A549 treated with ZK216348 at 1 μM for 4 hours (cell line): ENCODE results near the gene SMC1A. TPM values are rescaled to one million over a fixed set of nuclear protein-coding genes. Genes with fewer than 3 reads are reported as not detected.

ENCODE experiments used
- total RNA-seq: library from RNA; stranded (reverse); fragments of 200-300 nt; extraction: Qiagen RNA extraction; gene quantifications from 5 replicates; pipeline ENCODE4 v1.2.3, GENCODE V29; 2022; ENCODE audit warnings: low read depth

Gene SMC1A
- total RNA-seq, result 39.0 to 66.2 TPM (median 47.2 TPM) in 5 replicates

DNA sequence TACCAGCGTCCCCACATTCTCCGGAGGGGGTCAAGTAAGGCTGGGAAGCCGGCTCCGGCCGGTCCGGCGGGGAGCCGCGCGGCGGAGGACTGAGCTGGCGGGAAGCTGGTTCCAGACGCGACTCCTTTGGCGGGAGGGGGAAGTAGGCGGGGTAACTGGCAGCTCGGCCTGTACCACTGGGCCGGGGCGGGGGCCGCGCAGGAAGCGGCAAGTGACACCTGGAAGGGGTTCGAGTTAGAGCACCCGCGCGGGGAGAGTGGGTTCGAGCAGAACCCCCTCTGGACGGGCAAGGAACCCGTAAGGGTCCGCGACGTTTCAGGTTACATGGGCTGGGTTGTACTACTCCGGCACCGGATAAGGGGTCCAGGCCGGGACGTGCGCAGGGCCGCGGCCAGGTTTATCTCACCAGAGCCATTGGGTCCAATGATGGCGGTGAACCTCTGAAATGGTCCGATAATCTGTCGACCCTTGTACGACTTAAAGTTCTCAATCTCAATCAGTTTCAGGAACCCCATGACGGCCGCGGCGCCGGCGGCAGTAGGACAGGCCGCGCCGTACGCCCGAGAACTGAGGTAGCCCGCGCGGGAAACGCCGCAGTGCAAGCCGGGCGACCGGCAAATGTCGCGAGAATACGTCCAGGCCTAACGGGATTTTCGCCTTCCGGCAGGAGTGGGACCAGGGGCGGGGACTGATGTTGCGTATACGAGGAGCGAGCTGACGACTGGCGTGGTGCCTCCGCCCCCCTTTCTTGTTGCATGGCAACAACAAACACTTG, at the start of gene SMC1A:
Gene SMC1A (minus strand): TSS at position 569 of the 775 bp plus-strand sequence. CDS start 54 bp downstream, at position 515.

DNA sequence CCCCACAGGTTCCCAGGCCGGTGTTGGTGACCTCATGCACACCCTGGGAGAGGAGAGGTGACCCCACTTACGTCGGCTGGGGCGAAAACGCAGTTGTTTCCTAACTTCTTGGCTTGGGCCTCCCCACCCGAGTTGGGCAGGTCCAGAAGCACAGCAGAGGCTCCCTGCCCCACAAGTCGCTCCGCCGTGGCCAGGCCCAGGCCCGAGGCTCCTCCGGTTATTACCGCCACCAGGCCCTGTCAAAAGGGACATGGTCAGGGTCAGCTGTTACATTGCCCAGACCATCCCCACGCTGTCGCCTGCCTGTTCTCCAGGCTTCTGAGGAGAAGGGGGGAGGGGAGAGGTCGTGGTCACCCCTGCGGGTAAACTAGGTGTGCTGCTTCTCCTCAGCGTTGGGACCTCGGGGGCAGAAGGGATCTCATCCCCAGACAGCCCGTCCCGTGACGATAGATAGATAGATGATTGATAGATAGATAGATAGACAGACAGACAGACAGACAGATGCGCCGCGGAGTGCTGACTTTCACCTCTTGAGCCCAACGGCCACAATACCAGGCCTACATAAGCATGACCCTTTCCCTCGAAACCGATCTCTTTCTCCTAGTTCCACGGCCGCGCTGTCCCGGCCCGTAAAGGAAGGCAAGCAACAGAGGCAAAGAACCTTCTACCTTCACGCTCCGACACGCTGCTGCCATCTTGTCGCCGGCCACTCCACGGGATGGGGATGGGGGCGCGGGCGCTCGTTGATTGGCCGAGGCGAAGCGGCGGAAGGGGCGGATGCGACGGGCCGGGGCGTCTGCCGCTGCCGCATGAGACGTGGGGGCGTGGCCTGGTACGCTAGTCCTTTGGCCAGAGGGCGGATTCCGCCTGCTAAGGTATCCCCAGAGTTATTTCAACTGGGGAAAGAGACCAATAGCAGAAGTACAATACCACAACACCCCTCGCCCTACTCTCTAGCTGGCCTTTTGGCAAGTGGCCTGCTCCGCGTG, 11.5 kb upstream of the SMC1A start, which contains the start of gene HSD17B10:
Gene HSD17B10 (minus strand): TSS at position 720 of the 989 bp plus-strand sequence. CDS start 25 bp downstream, at position 695.

DNA sequence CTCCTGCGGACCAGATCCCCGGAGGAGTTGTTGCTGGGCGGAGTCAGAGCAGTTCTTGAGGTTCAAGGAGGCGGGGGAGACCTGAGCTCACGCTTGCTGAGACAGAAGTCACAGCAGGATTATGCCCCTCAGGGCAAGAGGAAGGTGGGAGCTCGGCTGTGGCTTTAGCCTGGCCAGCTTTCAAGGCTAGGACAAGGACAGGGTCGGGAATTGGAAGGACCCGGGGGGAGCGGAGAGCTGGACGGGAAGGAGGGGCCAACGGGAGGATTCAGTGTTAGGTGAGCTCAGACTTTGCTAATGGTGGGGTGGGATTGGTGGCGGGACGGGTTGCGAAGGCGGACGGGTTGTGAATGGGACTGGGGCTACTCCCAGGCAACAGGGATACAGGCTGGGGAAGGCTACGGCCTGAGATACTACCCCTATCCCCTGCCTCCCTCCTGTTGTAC, 430 bp upstream of the SMC1A start, which contains the start of gene RIBC1:
Gene RIBC1 (plus strand): TSS at position 13 of the 446 bp plus-strand sequence. CDS start 3,404 bp downstream, outside the sequence.

Other genes starting within 250 kb of the SMC1A start
- 33.7 to 64.0 TPM (median 55.7 TPM) in 5 replicates for gene KDM5C, start 197.4 kb downstream of the SMC1A start, total RNA-seq
- gene IQSEC2, start 141.1 kb downstream of the SMC1A start, total RNA-seq, result 34.7 to 42.9 TPM (median 40.6 TPM) in 5 replicates
- gene RIBC1, start 219 bp upstream of the SMC1A start, total RNA-seq, result 0.86 to 1.5 TPM (median 1.3 TPM) in 5 replicates
- gene HSD17B10, start 11.7 kb upstream of the SMC1A start, total RNA-seq, result 132 to 217 TPM (median 188 TPM) in 5 replicates